ENCODE measurements around the gene SORL1-AS1.
A peak's percentile ranks its signal among the peaks of the same experiment; 100 is the strongest.

SORL1-AS1 gene

DNA sequence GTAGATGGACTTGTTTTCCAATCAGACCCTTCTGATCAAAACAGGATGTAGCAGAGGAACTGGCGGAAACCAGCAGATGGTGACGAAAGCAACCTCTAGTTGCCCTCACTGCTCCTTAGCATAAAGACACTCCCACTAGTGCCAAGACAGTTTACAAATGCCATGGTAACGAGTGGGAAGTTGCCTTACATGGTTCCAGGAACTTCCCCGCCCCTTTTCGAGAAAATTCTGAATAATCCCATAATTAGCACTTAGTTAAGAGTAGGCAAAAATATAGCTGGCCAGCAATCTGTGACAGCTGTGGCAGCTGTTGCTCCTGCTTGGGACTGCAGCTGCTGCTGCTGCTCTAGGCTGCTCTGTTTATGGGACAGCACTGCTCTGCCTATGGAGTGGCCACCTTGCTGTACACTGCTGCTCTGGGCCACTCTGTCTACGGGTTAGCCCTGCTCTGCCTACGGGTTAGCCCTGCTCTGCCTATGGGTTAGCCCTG is 34.1 kb downstream of the SORL1-AS1 start:
- TF ChIP-seq, protein P1, sequence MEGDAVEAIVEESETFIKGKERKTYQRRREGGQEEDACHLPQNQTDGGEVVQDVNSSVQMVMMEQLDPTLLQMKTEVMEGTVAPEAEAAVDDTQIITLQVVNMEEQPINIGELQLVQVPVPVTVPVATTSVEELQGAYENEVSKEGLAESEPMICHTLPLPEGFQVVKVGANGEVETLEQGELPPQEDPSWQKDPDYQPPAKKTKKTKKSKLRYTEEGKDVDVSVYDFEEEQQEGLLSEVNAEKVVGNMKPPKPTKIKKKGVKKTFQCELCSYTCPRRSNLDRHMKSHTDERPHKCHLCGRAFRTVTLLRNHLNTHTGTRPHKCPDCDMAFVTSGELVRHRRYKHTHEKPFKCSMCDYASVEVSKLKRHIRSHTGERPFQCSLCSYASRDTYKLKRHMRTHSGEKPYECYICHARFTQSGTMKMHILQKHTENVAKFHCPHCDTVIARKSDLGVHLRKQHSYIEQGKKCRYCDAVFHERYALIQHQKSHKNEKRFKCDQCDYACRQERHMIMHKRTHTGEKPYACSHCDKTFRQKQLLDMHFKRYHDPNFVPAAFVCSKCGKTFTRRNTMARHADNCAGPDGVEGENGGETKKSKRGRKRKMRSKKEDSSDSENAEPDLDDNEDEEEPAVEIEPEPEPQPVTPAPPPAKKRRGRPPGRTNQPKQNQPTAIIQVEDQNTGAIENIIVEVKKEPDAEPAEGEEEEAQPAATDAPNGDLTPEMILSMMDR (conservative IDR thresholded peaks at IDR 0.05; ENCODE audit: low read depth): no peak
- POLR2A ChIA-PET (ENCODE audit: low non-redundant PET): no interaction called here
- H3K27ac ChIP-seq: no peak overlapping the region
- CTCF ChIA-PET: interaction anchor here (0.8 kb wide), 1 partner anchor 34 kb away, joined by 5 read pairs; the partner anchor contains the start of gene SORL1
- no peak for DNase-seq (ENCODE audit: low spot score)

DNA sequence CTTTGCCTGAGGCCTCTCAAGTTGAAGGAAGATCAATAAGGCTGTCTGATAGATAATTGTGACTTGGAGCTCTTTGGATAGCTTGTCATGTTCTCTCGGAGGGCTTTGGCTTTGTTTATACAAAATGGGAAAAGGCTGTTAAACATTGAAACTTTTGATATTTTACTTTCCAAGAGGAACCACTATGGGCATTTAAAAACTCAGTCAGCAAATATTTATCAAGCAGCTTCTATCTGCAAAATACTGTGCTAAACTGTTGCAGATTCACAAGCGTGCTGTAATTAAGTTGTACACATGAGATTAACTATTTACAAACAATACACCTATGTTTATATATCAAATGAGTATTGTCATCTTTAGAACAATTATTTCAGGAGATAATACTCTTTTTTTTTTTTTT is 35.2 kb downstream of the SORL1-AS1 start:
- CTCF ChIA-PET: interaction anchor here (0.6 to 0.7 kb wide), 2 partner anchors 898 to 1648 kb away, joined by 3 to 5 read pairs; no protein-coding TSS in a partner anchor
- no peak for DNase-seq (ENCODE audit: low spot score)
- TF ChIP-seq, protein P1 (conservative IDR thresholded peaks at IDR 0.05; ENCODE audit: low read depth): no peak
- POLR2A ChIA-PET (ENCODE audit: low non-redundant PET): no interaction called here
- H3K27ac ChIP-seq: peak overlapping the region; percentile 75

DNA sequence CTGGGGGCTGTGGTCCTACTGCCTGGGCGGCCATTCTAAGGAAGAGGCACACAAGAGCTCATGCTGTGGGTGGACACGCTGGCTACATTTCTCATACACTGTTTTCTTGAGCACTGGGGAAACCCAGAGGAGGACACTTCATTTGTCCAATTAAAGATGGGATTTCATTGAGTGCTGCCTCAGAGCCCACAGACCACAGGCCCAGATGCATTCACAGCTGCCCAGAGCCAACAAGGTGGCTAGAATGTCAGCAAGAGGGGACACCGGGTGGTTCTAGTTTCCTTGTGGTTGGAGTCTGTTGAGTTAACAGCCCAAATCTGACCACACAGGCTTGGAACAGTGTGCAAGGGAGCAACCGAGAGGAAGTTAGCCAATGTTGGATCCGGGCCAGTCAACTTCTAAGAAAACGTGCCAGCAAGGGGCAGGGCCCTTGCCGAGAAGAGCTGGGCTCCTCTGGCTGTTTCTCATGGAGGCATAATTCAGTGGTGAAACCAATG is 35.7 kb downstream of the SORL1-AS1 start:
- DNase-seq (ENCODE audit: low spot score): peak; percentile 51
- H3K27ac ChIP-seq: peak overlapping the region; percentile 75
- POLR2A ChIA-PET (ENCODE audit: low non-redundant PET): no interaction called here
- TF ChIP-seq, protein P1 (conservative IDR thresholded peaks at IDR 0.05; ENCODE audit: low read depth): no peak
- CTCF ChIA-PET: interaction anchor here (0.6 to 0.7 kb wide), 2 partner anchors 899 to 1647 kb away, joined by 3 to 5 read pairs; no protein-coding TSS in a partner anchor

DNA sequence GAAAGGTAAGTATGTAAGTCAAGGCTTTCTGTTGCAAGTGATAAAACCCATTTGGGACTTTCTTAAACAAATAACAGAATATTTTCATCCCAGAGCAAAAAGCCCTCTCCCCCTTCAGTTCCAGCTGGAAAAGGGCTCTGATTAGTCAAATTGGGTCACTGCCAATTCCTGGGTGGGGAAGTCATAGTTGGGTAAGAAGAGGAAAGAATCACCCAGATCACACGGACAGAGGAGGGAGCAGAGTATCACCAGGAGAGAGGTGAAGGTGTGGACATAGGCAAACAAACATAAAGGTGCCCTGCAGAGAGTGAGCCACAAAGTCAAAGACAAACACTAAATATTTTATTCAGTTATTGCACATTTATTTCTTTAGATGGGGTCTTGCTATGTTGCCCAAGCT is 36.9 kb downstream of the SORL1-AS1 start:
- H3K27ac ChIP-seq: no peak overlapping the region
- ChIA-PET POLR2A (ENCODE audit: low non-redundant PET) (no interaction called here), CTCF (no interaction called here)
- TF ChIP-seq, protein P1 (conservative IDR thresholded peaks at IDR 0.05; ENCODE audit: low read depth): no peak
- DNase-seq (ENCODE audit: low spot score): peak; percentile 41

DNA sequence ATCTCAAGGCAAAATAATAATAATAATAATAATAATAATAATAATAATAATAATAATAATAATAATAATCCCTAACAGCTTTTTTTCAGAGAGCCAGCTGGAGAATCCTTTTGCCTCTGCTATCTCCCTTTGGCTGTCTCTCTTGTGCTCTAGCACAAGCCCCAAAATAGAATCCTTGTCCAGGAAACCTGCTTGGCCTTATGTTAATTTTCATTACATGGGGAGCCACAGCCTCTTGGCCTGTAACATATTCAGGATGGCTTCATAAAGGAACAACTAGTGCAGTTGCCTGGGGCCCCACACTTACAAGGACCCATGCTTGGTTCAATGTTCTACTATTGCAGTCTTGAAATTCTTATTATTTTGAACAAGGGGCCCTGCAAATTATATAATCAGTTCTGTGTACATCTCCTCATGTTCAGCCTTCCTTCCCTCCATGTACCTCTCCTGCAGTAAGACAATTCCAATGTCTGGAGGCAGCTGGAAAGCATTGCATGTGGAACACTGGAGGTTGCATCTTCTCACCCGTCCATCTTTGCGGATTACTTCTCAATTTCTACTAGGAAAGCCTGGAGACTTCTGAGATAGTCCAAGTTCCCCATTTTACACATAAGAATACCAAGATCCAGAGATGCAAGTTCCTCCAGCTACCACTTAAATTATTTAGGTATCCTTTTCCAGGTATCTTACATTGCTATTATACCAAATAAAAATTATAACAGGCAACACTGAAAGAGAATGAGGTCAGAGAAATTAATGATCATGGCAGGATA is 38.4 kb downstream of the SORL1-AS1 start:
- no peak for DNase-seq (ENCODE audit: low spot score)
- POLR2A ChIA-PET (ENCODE audit: low non-redundant PET): no interaction called here
- no peak overlapping the region for H3K27ac ChIP-seq
- TF ChIP-seq, protein P1 (conservative IDR thresholded peaks at IDR 0.05; ENCODE audit: low read depth): no peak
- CTCF ChIA-PET: interaction anchor here (0.7 kb wide), 1 partner anchor 162 kb away, joined by 6 read pairs; no protein-coding TSS in a partner anchor

DNA sequence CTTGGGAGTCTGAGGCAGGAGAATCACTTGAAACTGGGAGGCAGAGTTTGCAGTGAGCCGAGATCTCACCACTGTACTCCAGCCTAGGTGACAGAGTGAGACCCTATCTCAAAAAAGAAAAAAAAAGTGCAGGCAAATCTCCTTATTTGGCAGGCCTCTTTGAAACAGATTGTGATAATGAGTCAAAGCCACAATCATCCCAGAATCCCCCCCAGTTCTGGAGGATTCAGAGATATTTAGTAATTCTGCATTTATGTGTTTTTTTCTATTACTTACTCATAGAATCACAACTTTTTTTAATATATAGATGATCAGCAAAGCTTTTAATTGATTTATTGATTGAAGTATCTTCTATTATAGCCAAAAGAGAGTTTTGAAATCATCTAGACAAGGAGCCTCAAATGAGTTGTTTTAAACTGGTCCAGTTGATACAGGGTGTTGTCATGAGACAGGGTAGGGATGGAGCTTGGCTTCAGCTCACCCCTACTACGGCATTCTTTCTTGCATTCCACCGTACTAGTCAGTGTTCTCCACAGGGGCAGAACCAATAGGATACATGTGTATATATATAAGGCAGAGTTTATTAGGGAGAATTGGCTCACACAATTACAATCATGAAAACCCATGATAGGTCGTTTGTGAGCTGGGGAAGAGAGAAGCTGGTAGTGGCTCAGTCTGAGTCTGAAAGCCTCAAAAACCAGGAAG is 39.9 kb downstream of the SORL1-AS1 start:
- CTCF ChIA-PET: interaction anchor here (0.6 kb wide), 1 partner anchor 1973 kb away, joined by 3 read pairs; no protein-coding TSS in a partner anchor
- POLR2A ChIA-PET (ENCODE audit: low non-redundant PET): no interaction called here
- no peak overlapping the region for H3K27ac ChIP-seq
- TF ChIP-seq, protein P1 (conservative IDR thresholded peaks at IDR 0.05; ENCODE audit: low read depth): no peak
- DNase-seq (ENCODE audit: low spot score): no peak
